G401 (cell line): ENCODE measurements around the gene SMIM43. TPM values are rescaled to one million over a fixed set of nuclear protein-coding genes. Genes with fewer than 3 reads are reported as not detected.
"Not testable (repeated sequence)": the region's sequence is repeated elsewhere in the genome, so short reads cannot be mapped to it uniquely, and the experiment has no call there.

ENCODE experiments used
- DNase-seq: peaks from one replicate; pipeline ENCODE4 v3.0.0-alpha.2; 2015; ENCODE audit warnings: low spot score
- in situ Hi-C: cut with HindIII; loops from 2 replicates; pipeline ENCODE4 v1.10.0; 2016; ENCODE audit warnings: low sequenced_read_pairs, mixed read lengths
- total RNA-seq: library from RNA; depleted of rRNA; stranded (reverse); fragments of >200 nt; shearing (Covaris generic); gene quantifications from 2 replicates; pipeline ENCODE4 v1.2.3, GENCODE V29; 2014

The SMIM43 gene
- total RNA-seq, 1 experiment from 2014 or later = not detected

GRCh38 chr4:121739575-121739974 is 25.4 kb downstream of the SMIM43 start:
- in situ Hi-C loops = no loop called here
- DNase-seq = no peak

- in situ Hi-C loops = no loop called here
These were observed 26.0 kb downstream of the SMIM43 start for GRCh38 chr4:121738780-121739535.

GRCh38 chr4:121737846-121738554 is 27.0 kb downstream of the SMIM43 start:
- in situ Hi-C loops = no loop called here
- DNase-seq = no peak

More at GRCh38 chr4:121738780-121739535, 26.0 kb downstream of the SMIM43 start:
- DNase-seq = no peak

- DNase-seq = peak; percentile 40
- in situ Hi-C loops = no loop called here
These were observed 28.1 kb downstream of the SMIM43 start for GRCh38 chr4:121736735-121737351.

GRCh38 chr4:121734571-121734970 is 30.4 kb downstream of the SMIM43 start:
- DNase-seq = no peak
- in situ Hi-C loops = no loop called here

- no peak for DNase-seq
- in situ Hi-C loops = no loop called here
These were observed 31.0 kb downstream of the SMIM43 start for GRCh38 chr4:121733942-121734341.

GRCh38 chr4:121729753-121730152 is 35.2 kb downstream of the SMIM43 start:
- in situ Hi-C loops = not testable (repeated sequence)

GRCh38 chr4:121728798-121729226 is 36.2 kb downstream of the SMIM43 start:
- no peak for DNase-seq
- in situ Hi-C loops = no loop called here

More at GRCh38 chr4:121729753-121730152, 35.2 kb downstream of the SMIM43 start:
- DNase-seq = not testable (repeated sequence)

GRCh38 chr4:121728066-121728465 is 36.9 kb downstream of the SMIM43 start:
- DNase-seq = no peak
- in situ Hi-C loops = no loop called here

GRCh38 chr4:121726642-121727268 is 38.2 kb downstream of the SMIM43 start:
- peak; percentile 45 for DNase-seq
- in situ Hi-C loops = no loop called here

GRCh38 chr4:121724671-121725070 is 40.3 kb downstream of the SMIM43 start:
- no peak for DNase-seq
- in situ Hi-C loops = no loop called here

GRCh38 chr4:121721700-121722099 is 43.3 kb downstream of the SMIM43 start:
- no peak for DNase-seq
- in situ Hi-C loops = no loop called here

- in situ Hi-C loops = no loop called here
- DNase-seq = no peak
These were observed 44.9 kb downstream of the SMIM43 start for GRCh38 chr4:121720109-121720508.

GRCh38 chr4:121717680-121718237 is 47.2 kb downstream of the SMIM43 start:
- in situ Hi-C loops = no loop called here
- DNase-seq = no peak

GRCh38 chr4:121714548-121714947 is 50.4 kb downstream of the SMIM43 start:
- no peak for DNase-seq
- in situ Hi-C loops = no loop called here

- in situ Hi-C loops = no loop called here
- no peak for DNase-seq
These were observed 52.2 kb downstream of the SMIM43 start for GRCh38 chr4:121712783-121713182.

- in situ Hi-C loops = no loop called here
- DNase-seq = no peak
These were observed 52.8 kb downstream of the SMIM43 start for GRCh38 chr4:121712001-121712651.

GRCh38 chr4:121711263-121712000 is 53.5 kb downstream of the SMIM43 start:
- DNase-seq = peak; percentile 30
- in situ Hi-C loops = no loop called here
